IMR-90 (cell line): ENCODE results near the gene LHPP. TPM values are rescaled to one million over a fixed set of nuclear protein-coding genes. Genes with fewer than 3 reads are reported as not detected.

ENCODE experiments used
- ATAC-seq: fragments of 200-7000 bp; cut with Tn5 transposase; 2 replicates; pipeline ENCODE4 v1.9.1; 2020; ENCODE audit warnings: low read depth, mild to moderate bottlenecking, moderate library complexity
- BruUV-seq: library from RNA; stranded (reverse); fragments of 400-500 nt; replicated peaks from 2 replicates; lab custom pipeline; 2021; lab: Mats Ljungman, UMichigan
- CTCF ChIA-PET: fragments of 300-600 bp; formaldehyde crosslinking; extraction: SDS; loops from one replicate; lab custom pipeline; 2021; ENCODE audit warnings: antibody characterized with exemption; lab: Yijun Ruan, JAX
- POLR2A ChIA-PET: fragments of 300-600 bp; sonication (Branson Sonifier 250); formaldehyde crosslinking; loops from one replicate; lab custom pipeline; 2022; ENCODE audit warnings: antibody characterized with exemption; ENCODE audit not compliant: unreplicated experiment; lab: Charles Lee
- DNase-seq: peaks from one replicate; pipeline ENCODE4 v3.0.0; 2013
- H2AFZ ChIP-seq: replicated peaks from 2 replicates; pipeline ENCODE3; 2013; ENCODE audit warnings: low read length, mild to moderate bottlenecking; ENCODE audit not compliant: poor library complexity
- H2AK5ac ChIP-seq: 2 replicates; pipeline ENCODE4 v1.6.1; 2013; ENCODE audit warnings: low read depth, low read length, inconsistent platforms
- H2AK9ac ChIP-seq: replicated peaks from 2 replicates; pipeline ENCODE3; 2013; ENCODE audit warnings: mild to moderate bottlenecking, low read depth, low read length, moderate library complexity; ENCODE audit not compliant: poor library complexity
- H2BK120ac ChIP-seq: 2 replicates; pipeline ENCODE4 v1.6.1; 2013; ENCODE audit warnings: low read depth, low read length, inconsistent platforms
- H2BK15ac ChIP-seq: 3 replicates; pipeline ENCODE4 v1.6.1; 2013; ENCODE audit warnings: low read depth, low read length, inconsistent platforms
- H2BK20ac ChIP-seq: 2 replicates; pipeline ENCODE4 v1.6.1; 2013; ENCODE audit warnings: low read depth, mild to moderate bottlenecking, inconsistent platforms, low read length, moderate library complexity
- H2BK5ac ChIP-seq: 2 replicates; pipeline ENCODE4 v1.6.1; 2013; ENCODE audit warnings: mild to moderate bottlenecking, low read depth, low read length, inconsistent platforms; ENCODE audit not compliant: poor library complexity, severe bottlenecking
- H3K14ac ChIP-seq: replicated peaks from 2 replicates; pipeline ENCODE4 v1.6.1; 2013; ENCODE audit warnings: low read depth, low read length, inconsistent platforms
- H3K18ac ChIP-seq: 2 replicates; pipeline ENCODE4 v1.6.1; 2013; ENCODE audit warnings: low read depth, low read length, control low read depth
- H3K23ac ChIP-seq: 2 replicates; pipeline ENCODE4 v1.6.1; 2013; ENCODE audit warnings: low read depth, low read length, inconsistent platforms
- H3K27ac ChIP-seq: 2 replicates; pipeline ENCODE4 v1.5.1; 2013; ENCODE audit warnings: mild to moderate bottlenecking, control low read depth, low read length; ENCODE audit not compliant: insufficient read depth
- H3K27me3 ChIP-seq: 2 replicates; pipeline ENCODE4 v1.6.1; 2013; ENCODE audit warnings: low read length; ENCODE audit not compliant: control insufficient read depth, insufficient read depth
- H3K36me3 ChIP-seq: 2 replicates; pipeline ENCODE4 v1.6.1; 2013; ENCODE audit warnings: low read length, mixed read lengths; ENCODE audit not compliant: control insufficient read depth, insufficient read depth
- H3K4ac ChIP-seq: 2 replicates; pipeline ENCODE4 v1.6.1; 2013; ENCODE audit warnings: low read depth, low read length, inconsistent platforms
- H3K4me1 ChIP-seq: 2 replicates; pipeline ENCODE4 v1.6.1; 2013; ENCODE audit warnings: low read length, mixed read lengths; ENCODE audit not compliant: control insufficient read depth, insufficient read depth
- H3K4me2 ChIP-seq: 2 replicates; pipeline ENCODE4 v1.6.1; 2013; ENCODE audit warnings: low read depth, mild to moderate bottlenecking, control low read depth, low read length, moderate library complexity
- H3K4me3 ChIP-seq: 2 replicates; pipeline ENCODE4 v1.5.1; 2013; ENCODE audit warnings: low read depth, mild to moderate bottlenecking, control low read depth, low read length, moderate library complexity; ENCODE audit not compliant: insufficient read depth
- H3K56ac ChIP-seq: 2 replicates; pipeline ENCODE4 v1.6.1; 2013; ENCODE audit warnings: low read length, inconsistent platforms; ENCODE audit not compliant: insufficient read depth; ENCODE audit errors: extremely low read depth
- H3K79me1 ChIP-seq, 2 experiments: 2 replicates each; pipeline ENCODE4 v1.6.1; 2013; ENCODE audit warnings: low read length in 2 of 2, inconsistent platforms in 1 of 2, low read depth in 1 of 2
- H3K9ac ChIP-seq: 2 replicates; pipeline ENCODE4 v1.6.1; 2013; ENCODE audit warnings: low read depth, low read length, control low read depth
- H3K9me1 ChIP-seq: 2 replicates; pipeline ENCODE4 v1.6.1; 2013; ENCODE audit warnings: low read length, inconsistent platforms; ENCODE audit not compliant: insufficient read depth
- H3K9me3 ChIP-seq: 2 replicates; pipeline ENCODE4 v1.6.1; 2013; ENCODE audit warnings: low read length; ENCODE audit not compliant: control insufficient read depth, insufficient read depth
- H4K20me1 ChIP-seq: 2 replicates; pipeline ENCODE4 v1.6.1; 2013; ENCODE audit warnings: low read length, inconsistent platforms; ENCODE audit not compliant: insufficient read depth
- H4K5ac ChIP-seq: 2 replicates; pipeline ENCODE4 v1.6.1; 2013; ENCODE audit warnings: mild to moderate bottlenecking, low read depth, low read length, control low read depth
- H4K8ac ChIP-seq, 2 experiments: 2 replicates each; pipeline ENCODE4 v1.6.1; 2013; ENCODE audit warnings: low read depth in 2 of 2, low read length in 2 of 2, control low read depth in 1 of 2, inconsistent platforms in 1 of 2
- H4K91ac ChIP-seq: 2 replicates; pipeline ENCODE4 v1.6.1; 2013; ENCODE audit warnings: low read depth, low read length, inconsistent platforms; ENCODE audit not compliant: insufficient read depth
- BHLHE40 ChIP-seq: fragments of 150-350 bp; IDR thresholded peaks from 2 replicates; pipeline ENCODE4 v1.6.1; 2016; ENCODE audit warnings: mild to moderate bottlenecking, low read depth, low read length
- CEBPB ChIP-seq: IDR thresholded peaks from 2 replicates; pipeline ENCODE4 v1.6.1; 2012; ENCODE audit warnings: low read depth, low read length, improper control_type of control experiment
- CHD1 ChIP-seq: IDR thresholded peaks from 2 replicates; pipeline ENCODE4 v1.6.1; 2012; ENCODE audit warnings: low read depth, low read length, improper control_type of control experiment
- CTCF ChIP-seq: conservative IDR thresholded peaks from 2 replicates; pipeline ENCODE4 v1.5.1; 2012; ENCODE audit warnings: mild to moderate bottlenecking, low read depth, low read length, improper control_type of control experiment
- ELK1 ChIP-seq: fragments of 150-350 bp; IDR thresholded peaks from 2 replicates; pipeline ENCODE4 v1.6.1; 2016; ENCODE audit warnings: low read depth, mild to moderate bottlenecking, low read length, moderate library complexity, borderline replicate concordance
- MAFK ChIP-seq: IDR thresholded peaks from 2 replicates; pipeline ENCODE4 v1.6.1; 2012; ENCODE audit warnings: low read depth, low read length, improper control_type of control experiment
- MAZ ChIP-seq: IDR thresholded peaks from 2 replicates; pipeline ENCODE4 v1.6.1; 2012; ENCODE audit warnings: low read depth, mild to moderate bottlenecking, low read length, improper control_type of control experiment, moderate library complexity, borderline replicate concordance
- POLR2A ChIP-seq: IDR thresholded peaks from 2 replicates; pipeline ENCODE4 v1.6.1; 2012; ENCODE audit warnings: mild to moderate bottlenecking, low read depth, low read length
- RCOR1 ChIP-seq: IDR thresholded peaks from 2 replicates; pipeline ENCODE4 v1.6.1; 2012; ENCODE audit warnings: mild to moderate bottlenecking, low read length, improper control_type of control experiment; ENCODE audit not compliant: insufficient replicate concordance
- RFX5 ChIP-seq: IDR thresholded peaks from 2 replicates; pipeline ENCODE4 v1.8.0; 2012; ENCODE audit warnings: low read depth, mild to moderate bottlenecking, low read length, moderate library complexity
- WGBS, 2 experiments: methylation state at CpG; one replicate each; pipeline versions ENCODE4 v1.1.5 to v1.1.7; 2013; ENCODE audit warnings: missing lambda C conversion rate in 2 of 2; ENCODE audit not compliant: insufficient read length in 1 of 2; ENCODE audit errors: extremely low coverage in 2 of 2; 5-methylcytosine and 5-hydroxymethylcytosine counted together
- dilution Hi-C: fragments of 300-500 bp; cut with HindIII; formaldehyde crosslinking; loops from one replicate; pipeline ENCODE4 v1.14.3; 2018; ENCODE audit warnings: low sequenced_read_pairs; ENCODE audit not compliant: unreplicated experiment
- in situ Hi-C: fragments of 300-500 bp; cut with MboI; formaldehyde crosslinking; loops from 3 replicates; pipeline ENCODE4 v1.14.3; 2019; ENCODE audit warnings: low sequenced_read_pairs, inconsistent platforms, mixed read lengths
- intact Hi-C: fragments of 100-400 bp; cut with micrococcal nuclease; formaldehyde crosslinking; loops from 2 replicates; pipeline ENCODE4 v1.10.0; 2022
- polyA plus RNA-seq, 3 experiments: library from polyadenylated mRNA; depleted of rRNA; stranded (reverse); fragments of >200 nt; gene quantifications; 2 replicates each; pipeline ENCODE4 v1.2.3, GENCODE V29; 2012; ENCODE audit warnings: low replicate concordance in 1 of 3
- total RNA-seq: library from RNA; depleted of rRNA; stranded (reverse); fragments of >200 nt; gene quantifications from 2 replicates; pipeline ENCODE4 v1.2.3, GENCODE V29; 2012

The LHPP gene
- total and polyA plus RNA-seq, 2 of the 4 experiments (the other 2 are of a cell fraction) = 2.7 to 8.3 TPM

GRCh38 chr10:124607693-124608092 is 146.1 kb downstream of the LHPP start:
- intact Hi-C loops (no loop called here), in situ Hi-C loops (no loop called here), dilution Hi-C loops (no loop called here)
- Histone ChIP-seq H3K18ac (no peak overlapping the region), H3K27me3 (no peaks in the 10 kb centered on the region), H3K56ac (no peak overlapping the region), H2AK9ac (no peak overlapping the region), H2AK5ac (no peak overlapping the region), H3K27ac (no peak overlapping the region), H3K9me3 (no peaks in the 10 kb centered on the region), H2BK15ac (no peak overlapping the region), H2BK120ac (no peak overlapping the region), H3K4ac (no peak overlapping the region), H2BK20ac (no peak overlapping the region), H3K4me1 (no peaks in the 10 kb centered on the region), H3K9ac (no peak overlapping the region), H4K20me1 (no peaks in the 10 kb centered on the region; the same call in 1 of the 2 replicates), H4K8ac (no peak overlapping the region), H3K4me3 (no peak overlapping the region), H4K5ac (no peak overlapping the region), H2BK5ac (no peak overlapping the region), H2AFZ (no peak overlapping the region), H4K91ac (no peak overlapping the region), H3K36me3 (no peaks in the 10 kb centered on the region), H3K23ac (no peak overlapping the region), H3K4me2 (no peak overlapping the region), H3K9me1 (no peaks in the 10 kb centered on the region), H3K14ac (no peak overlapping the region), H3K79me1 (no peaks in the 10 kb centered on the region)
- TF ChIP-seq CEBPB (no peak), CTCF (no peak), BHLHE40 (no peak), MAZ (no peak), ELK1 (no peak), RFX5 (no peak), CHD1 (no peak), RCOR1 (no peak), MAFK (no peak), POLR2A (no peak)
- ChIA-PET CTCF (no interaction called here), POLR2A (no interaction called here)
- no TSS peak for BruUV-seq
- ATAC-seq (no peak), DNase-seq (no peak)
- 88% methylated on average over 11 of the region's 18 CpGs; no CpG with 5 or more reads in 1 of the 2 experiments for WGBS, 2 experiments
